ENCODE data around the gene DUS1L.

DUS1L gene

GRCh38 chr17:82047914-82048570 is 17.6 kb downstream of the DUS1L start:
- H2BK5ac ChIP-seq (ENCODE audit: low read length) = no peak overlapping the region
- peaks cover 7% of the 10 kb centered on the region for H3K79me2 ChIP-seq (ENCODE audit: control insufficient read depth, insufficient read depth, low read length)
- no peak overlapping the region for H3K4me2 ChIP-seq (ENCODE audit: low read length)
- no peak overlapping the region for H2BK120ac ChIP-seq (ENCODE audit: low read depth, low read length)
- H3K79me1 ChIP-seq (ENCODE audit: low read length) = peaks cover 3% of the 10 kb centered on the region
- no peaks in the 10 kb centered on the region for H3K27me3 ChIP-seq (ENCODE audit: insufficient read depth, low read length, poor library complexity)
- H4K5ac ChIP-seq (ENCODE audit: low read length) = no peak overlapping the region
- H3K23ac ChIP-seq (ENCODE audit: low read length) = no peak overlapping the region
- no peak overlapping the region for H3K18ac ChIP-seq (ENCODE audit: low read length)
- H3K36me3 ChIP-seq (ENCODE audit: control insufficient read depth, insufficient read depth, low read length) = peaks cover 2% of the 10 kb centered on the region
- no peak overlapping the region for H2BK15ac ChIP-seq (replicated peaks; ENCODE audit: low read depth)
- H3K4ac ChIP-seq (ENCODE audit: low read depth, low read length) = no peak overlapping the region
- no peak overlapping the region for H3K4me3 ChIP-seq (ENCODE audit: low read length)
- no peak for DNase-seq
- no peak overlapping the region for H3K9ac ChIP-seq (ENCODE audit: low read length)
- no CpG with 5 or more reads among the region's 25 CpGs for WGBS (ENCODE audit: extremely low coverage, insufficient coverage, low lambda C conversion rate)
- no peak overlapping the region for H3K27ac ChIP-seq (ENCODE audit: low read depth, low read length)
- H3K4me1 ChIP-seq (ENCODE audit: control insufficient read depth, low read depth, low read length) = no peaks in the 10 kb centered on the region
- no peak overlapping the region for H2AK5ac ChIP-seq (ENCODE audit: low read length)
- H4K8ac ChIP-seq (ENCODE audit: low read depth, low read length) = no peak overlapping the region
- H3K56ac ChIP-seq (ENCODE audit: low read length) = no peak overlapping the region

- Histone ChIP-seq H3K36me3 (ENCODE audit: control insufficient read depth, insufficient read depth, low read length) (peaks cover 2% of the 10 kb centered on the region), H3K4ac (ENCODE audit: low read depth, low read length) (no peak overlapping the region), H3K56ac (ENCODE audit: low read length) (no peak overlapping the region), H3K23ac (ENCODE audit: low read length) (no peak overlapping the region), H3K27me3 (ENCODE audit: insufficient read depth, low read length, poor library complexity) (no peaks in the 10 kb centered on the region), H3K18ac (ENCODE audit: low read length) (no peak overlapping the region), H2BK15ac (replicated peaks; ENCODE audit: low read depth) (no peak overlapping the region), H3K4me1 (ENCODE audit: control insufficient read depth, low read depth, low read length) (no peaks in the 10 kb centered on the region), H3K4me3 (ENCODE audit: low read length) (no peak overlapping the region), H4K8ac (ENCODE audit: low read depth, low read length) (no peak overlapping the region), H3K79me2 (ENCODE audit: control insufficient read depth, insufficient read depth, low read length) (peaks cover 3% of the 10 kb centered on the region), H3K27ac (ENCODE audit: low read depth, low read length) (no peak overlapping the region), H2AK5ac (ENCODE audit: low read length) (no peak overlapping the region), H3K4me2 (ENCODE audit: low read length) (no peak overlapping the region), H4K5ac (ENCODE audit: low read length) (no peak overlapping the region), H2BK120ac (ENCODE audit: low read depth, low read length) (no peak overlapping the region), H3K79me1 (ENCODE audit: low read length) (no peaks in the 10 kb centered on the region), H3K9ac (ENCODE audit: low read length) (no peak overlapping the region), H2BK5ac (ENCODE audit: low read length) (no peak overlapping the region)
- no CpG with 5 or more reads among the region's 24 CpGs for WGBS (ENCODE audit: extremely low coverage, insufficient coverage, low lambda C conversion rate)
- no peak for DNase-seq
These were observed 18.2 kb downstream of the DUS1L start for GRCh38 chr17:82047379-82047778.

DNA sequence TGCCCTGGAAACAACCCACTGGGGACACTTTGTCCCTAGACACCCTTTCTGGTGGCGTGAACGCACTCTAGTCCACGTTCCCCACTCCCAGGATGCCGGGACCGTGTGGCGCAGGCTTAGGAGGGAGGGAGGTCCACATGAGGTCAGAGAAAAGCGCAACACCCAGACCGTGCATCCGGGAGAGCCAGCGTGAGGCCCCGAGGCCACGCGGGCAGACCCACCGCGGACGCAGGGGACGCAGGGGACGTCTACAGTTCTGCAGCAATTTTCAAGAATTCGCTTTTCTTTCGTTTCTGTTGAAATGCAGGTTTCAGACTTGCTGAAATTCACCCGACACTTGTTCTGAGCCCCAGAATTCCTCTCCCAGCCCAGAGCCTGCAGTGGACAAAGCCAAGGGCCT is 18.7 kb downstream of the DUS1L start:
- no peak overlapping the region for H3K4me3 ChIP-seq (ENCODE audit: low read length)

DNA sequence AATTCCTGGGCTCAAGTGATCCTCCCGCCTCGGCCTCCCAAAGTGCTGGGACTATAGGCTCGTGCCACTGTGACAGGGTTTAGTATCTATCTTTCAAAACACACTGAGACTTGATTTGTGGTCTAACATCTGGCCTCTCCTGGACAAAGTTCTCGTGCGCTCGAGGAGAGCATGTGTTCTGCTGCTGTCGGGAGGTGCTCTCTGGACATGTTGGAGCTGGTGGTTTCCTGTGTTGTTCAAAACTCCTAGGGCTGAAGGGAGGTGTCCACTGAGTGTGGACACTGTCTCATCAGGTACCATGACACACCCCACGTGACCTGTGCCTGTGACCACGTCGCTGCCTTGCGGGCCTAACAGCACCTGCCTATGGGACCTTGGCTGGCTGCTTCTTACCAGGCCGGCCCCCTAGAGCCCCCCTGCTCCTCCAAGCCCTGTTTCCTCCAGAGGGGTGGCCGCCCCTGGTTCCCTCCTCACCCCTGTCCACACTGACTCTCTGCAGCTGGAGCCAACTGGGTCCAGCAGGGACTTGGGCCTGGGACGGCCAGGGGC is 19.6 kb downstream of the DUS1L start:
- Histone ChIP-seq H2BK5ac (ENCODE audit: low read length) (no peak overlapping the region), H3K27ac (ENCODE audit: low read depth, low read length) (no peak overlapping the region), H3K18ac (ENCODE audit: low read length) (no peak overlapping the region), H3K79me1 (ENCODE audit: low read length) (no peaks in the 10 kb centered on the region), H4K8ac (ENCODE audit: low read depth, low read length) (no peak overlapping the region), H3K27me3 (ENCODE audit: insufficient read depth, low read length, poor library complexity) (no peaks in the 10 kb centered on the region), H3K4me1 (ENCODE audit: control insufficient read depth, low read depth, low read length) (no peaks in the 10 kb centered on the region), H3K23ac (ENCODE audit: low read length) (no peak overlapping the region), H3K9ac (ENCODE audit: low read length) (no peak overlapping the region), H2BK15ac (replicated peaks; ENCODE audit: low read depth) (no peak overlapping the region), H3K79me2 (ENCODE audit: control insufficient read depth, insufficient read depth, low read length) (no peaks in the 10 kb centered on the region), H2AK5ac (ENCODE audit: low read length) (no peak overlapping the region), H3K36me3 (ENCODE audit: control insufficient read depth, insufficient read depth, low read length) (peaks cover 2% of the 10 kb centered on the region), H2BK120ac (ENCODE audit: low read depth, low read length) (no peak overlapping the region), H3K4me3 (ENCODE audit: low read length) (no peak overlapping the region), H3K56ac (ENCODE audit: low read length) (no peak overlapping the region), H3K4ac (ENCODE audit: low read depth, low read length) (no peak overlapping the region), H3K4me2 (ENCODE audit: low read length) (no peak overlapping the region), H4K5ac (ENCODE audit: low read length) (no peak overlapping the region)
- whole genome bisulfite sequencing (ENCODE audit: extremely low coverage, insufficient coverage, low lambda C conversion rate) = no CpG with 5 or more reads among the region's 14 CpGs
- DNase-seq = no peak

More for the DNA sequence above, 18.7 kb downstream of the DUS1L start:
- no peak overlapping the region for H2AK5ac ChIP-seq (ENCODE audit: low read length)
- no peak overlapping the region for H3K9ac ChIP-seq (ENCODE audit: low read length)
- no CpG with 5 or more reads among the region's 21 CpGs for WGBS (ENCODE audit: extremely low coverage, insufficient coverage, low lambda C conversion rate)
- peaks cover 2% of the 10 kb centered on the region for H3K36me3 ChIP-seq (ENCODE audit: control insufficient read depth, insufficient read depth, low read length)
- DNase-seq = no peak
- no peak overlapping the region for H2BK15ac ChIP-seq (replicated peaks; ENCODE audit: low read depth)
- H4K8ac ChIP-seq (ENCODE audit: low read depth, low read length) = no peak overlapping the region
- H3K79me2 ChIP-seq (ENCODE audit: control insufficient read depth, insufficient read depth, low read length) = no peaks in the 10 kb centered on the region
- H3K27ac ChIP-seq (ENCODE audit: low read depth, low read length) = no peak overlapping the region
- H4K5ac ChIP-seq (ENCODE audit: low read length) = no peak overlapping the region
- no peak overlapping the region for H3K56ac ChIP-seq (ENCODE audit: low read length)
- H2BK5ac ChIP-seq (ENCODE audit: low read length) = no peak overlapping the region
- no peak overlapping the region for H3K18ac ChIP-seq (ENCODE audit: low read length)
- no peak overlapping the region for H3K4ac ChIP-seq (ENCODE audit: low read depth, low read length)
- H3K4me2 ChIP-seq (ENCODE audit: low read length) = no peak overlapping the region
- H2BK120ac ChIP-seq (ENCODE audit: low read depth, low read length) = no peak overlapping the region
- no peaks in the 10 kb centered on the region for H3K4me1 ChIP-seq (ENCODE audit: control insufficient read depth, low read depth, low read length)
- no peaks in the 10 kb centered on the region for H3K27me3 ChIP-seq (ENCODE audit: insufficient read depth, low read length, poor library complexity)
- no peaks in the 10 kb centered on the region for H3K79me1 ChIP-seq (ENCODE audit: low read length)
- H3K23ac ChIP-seq (ENCODE audit: low read length) = no peak overlapping the region

DNA sequence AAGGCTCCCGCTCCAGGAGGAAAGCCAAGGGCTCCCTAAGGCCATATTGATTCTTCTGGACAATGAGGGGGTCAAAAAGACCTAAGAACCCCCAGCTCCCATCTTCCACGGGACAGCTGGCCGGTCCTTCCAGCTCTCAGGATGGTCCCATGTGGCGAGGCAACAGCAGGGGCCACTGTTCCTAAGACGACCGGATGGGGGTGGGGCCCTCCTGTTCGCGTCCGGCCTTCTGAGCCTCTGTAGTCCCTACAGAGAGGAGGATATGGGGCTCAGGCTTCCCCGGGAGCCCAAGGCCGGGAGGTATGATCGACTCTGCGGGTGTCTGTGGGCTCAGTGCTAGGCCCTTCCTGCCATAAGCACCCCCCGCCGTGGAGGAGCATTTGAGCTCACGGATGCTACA is 22.1 kb downstream of the DUS1L start:
- Histone ChIP-seq H3K4me3 (ENCODE audit: low read length) (no peak overlapping the region), H3K27ac (ENCODE audit: low read depth, low read length) (no peak overlapping the region), H2BK15ac (replicated peaks; ENCODE audit: low read depth) (no peak overlapping the region), H3K36me3 (ENCODE audit: control insufficient read depth, insufficient read depth, low read length) (peaks cover 2% of the 10 kb centered on the region), H3K56ac (ENCODE audit: low read length) (no peak overlapping the region), H2AK5ac (ENCODE audit: low read length) (no peak overlapping the region), H3K27me3 (ENCODE audit: insufficient read depth, low read length, poor library complexity) (no peaks in the 10 kb centered on the region), H2BK5ac (ENCODE audit: low read length) (no peak overlapping the region), H3K23ac (ENCODE audit: low read length) (no peak overlapping the region), H3K4me1 (ENCODE audit: control insufficient read depth, low read depth, low read length) (no peaks in the 10 kb centered on the region), H2BK120ac (ENCODE audit: low read depth, low read length) (no peak overlapping the region), H3K79me1 (ENCODE audit: low read length) (no peaks in the 10 kb centered on the region), H3K79me2 (ENCODE audit: control insufficient read depth, insufficient read depth, low read length) (no peaks in the 10 kb centered on the region), H3K4ac (ENCODE audit: low read depth, low read length) (no peak overlapping the region), H4K8ac (ENCODE audit: low read depth, low read length) (no peak overlapping the region), H3K9ac (ENCODE audit: low read length) (no peak overlapping the region), H4K5ac (ENCODE audit: low read length) (no peak overlapping the region), H3K4me2 (ENCODE audit: low read length) (no peak overlapping the region), H3K18ac (ENCODE audit: low read length) (no peak overlapping the region)
- peak; percentile 31 for DNase-seq
- WGBS (ENCODE audit: extremely low coverage, insufficient coverage, low lambda C conversion rate) = no CpG with 5 or more reads among the region's 16 CpGs

GRCh38 chr17:82042649-82043048 is 23.0 kb downstream of the DUS1L start:
- Histone ChIP-seq H2BK120ac (ENCODE audit: low read depth, low read length) (no peak overlapping the region), H2BK15ac (replicated peaks; ENCODE audit: low read depth) (no peak overlapping the region), H3K9ac (ENCODE audit: low read length) (no peak overlapping the region), H3K23ac (ENCODE audit: low read length) (no peak overlapping the region), H3K27me3 (ENCODE audit: insufficient read depth, low read length, poor library complexity) (no peaks in the 10 kb centered on the region), H3K4me1 (ENCODE audit: control insufficient read depth, low read depth, low read length) (no peaks in the 10 kb centered on the region), H4K8ac (ENCODE audit: low read depth, low read length) (no peak overlapping the region), H2BK5ac (ENCODE audit: low read length) (no peak overlapping the region), H4K5ac (ENCODE audit: low read length) (no peak overlapping the region), H3K4ac (ENCODE audit: low read depth, low read length) (no peak overlapping the region), H3K79me2 (ENCODE audit: control insufficient read depth, insufficient read depth, low read length) (no peaks in the 10 kb centered on the region), H3K56ac (ENCODE audit: low read length) (no peak overlapping the region), H2AK5ac (ENCODE audit: low read length) (no peak overlapping the region), H3K27ac (ENCODE audit: low read depth, low read length) (no peak overlapping the region), H3K36me3 (ENCODE audit: control insufficient read depth, insufficient read depth, low read length) (peaks cover 2% of the 10 kb centered on the region), H3K79me1 (ENCODE audit: low read length) (no peaks in the 10 kb centered on the region), H3K4me2 (ENCODE audit: low read length) (no peak overlapping the region), H3K18ac (ENCODE audit: low read length) (no peak overlapping the region), H3K4me3 (ENCODE audit: low read length) (no peak overlapping the region)
- WGBS (ENCODE audit: extremely low coverage, insufficient coverage, low lambda C conversion rate) = no CpG with 5 or more reads among the region's 9 CpGs
- DNase-seq = no peak

All from mesendoderm (in vitro differentiated cells).